Measurements from ENCODE around the gene TUT4.

The TUT4 gene

DNA sequence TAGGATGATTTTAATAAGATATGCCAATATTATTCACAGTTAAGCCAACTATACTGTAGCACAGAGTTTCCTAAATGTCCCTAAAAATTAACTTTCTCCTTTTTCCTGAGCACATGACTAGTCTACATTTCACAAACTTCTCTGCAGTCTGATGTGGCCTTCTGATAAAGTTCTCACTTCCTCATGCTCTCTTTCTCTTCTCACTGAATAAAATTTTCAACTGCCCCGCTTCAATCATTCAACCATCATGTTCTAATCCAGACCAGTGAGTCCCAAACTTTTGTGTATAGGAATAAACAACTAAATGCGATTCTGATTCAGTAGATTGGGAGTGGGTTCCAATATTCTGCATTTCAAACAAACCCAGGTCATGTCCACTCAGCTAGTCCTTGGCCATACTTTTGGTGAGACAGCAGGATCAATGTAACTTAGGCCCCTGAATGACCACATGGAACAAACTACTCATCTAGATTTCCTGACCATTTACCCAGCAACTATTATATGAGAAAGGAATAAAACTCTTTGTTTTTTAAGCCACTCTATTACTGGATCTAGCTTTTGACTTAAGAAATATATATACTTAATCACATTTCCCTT lies 20.1 kb downstream of the TUT4 start:
- no peak for DNase-seq

DNA sequence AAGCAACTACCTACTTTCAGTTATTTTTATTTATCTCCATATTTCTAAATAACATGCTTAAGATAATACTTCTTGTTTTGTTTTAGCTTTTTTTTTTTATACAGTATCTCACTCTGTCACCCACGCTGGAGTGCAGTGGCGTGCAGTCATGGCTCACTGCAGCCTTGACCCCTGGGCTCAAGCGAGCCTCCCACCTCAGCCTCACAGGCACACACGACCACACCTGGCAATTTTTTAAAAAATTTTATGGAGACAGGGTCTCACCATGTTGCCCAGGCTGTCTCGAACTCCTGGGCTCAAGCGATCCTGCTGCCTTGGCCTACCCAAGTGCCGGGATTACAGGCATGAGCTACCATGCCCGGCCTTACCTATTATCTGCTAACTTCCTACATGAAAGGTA lies 20.6 kb downstream of the TUT4 start:
- no peak for DNase-seq

DNA sequence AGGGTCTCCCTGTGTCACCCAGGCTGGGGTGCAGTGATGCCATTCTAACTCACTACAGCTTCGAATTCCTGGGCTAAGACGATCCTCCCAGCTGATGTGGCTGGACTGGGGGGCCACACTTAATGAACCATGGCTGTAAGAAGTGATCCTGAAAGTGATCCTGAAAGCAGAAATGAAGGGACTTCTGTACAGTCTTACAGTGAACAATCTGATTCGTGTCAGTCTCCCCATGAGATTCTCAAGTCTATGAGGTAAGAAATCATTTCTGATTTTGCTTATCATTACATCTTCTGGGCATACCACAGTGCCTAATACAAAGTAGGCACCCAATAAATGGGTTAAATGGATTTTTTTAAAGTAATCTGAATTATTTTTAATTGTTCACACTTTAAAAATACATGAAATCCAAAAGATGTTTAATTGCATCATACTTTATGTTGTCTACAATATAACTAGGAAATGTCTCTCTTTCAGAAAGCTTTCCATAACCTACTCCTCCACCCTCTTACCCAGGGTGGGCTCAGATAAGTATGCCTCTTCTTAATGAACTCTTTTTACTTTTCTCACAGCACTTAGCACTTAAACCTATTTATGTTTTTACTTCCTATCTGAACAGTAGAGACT lies 21.5 kb downstream of the TUT4 start:
- DNase-seq, result no peak

DNA sequence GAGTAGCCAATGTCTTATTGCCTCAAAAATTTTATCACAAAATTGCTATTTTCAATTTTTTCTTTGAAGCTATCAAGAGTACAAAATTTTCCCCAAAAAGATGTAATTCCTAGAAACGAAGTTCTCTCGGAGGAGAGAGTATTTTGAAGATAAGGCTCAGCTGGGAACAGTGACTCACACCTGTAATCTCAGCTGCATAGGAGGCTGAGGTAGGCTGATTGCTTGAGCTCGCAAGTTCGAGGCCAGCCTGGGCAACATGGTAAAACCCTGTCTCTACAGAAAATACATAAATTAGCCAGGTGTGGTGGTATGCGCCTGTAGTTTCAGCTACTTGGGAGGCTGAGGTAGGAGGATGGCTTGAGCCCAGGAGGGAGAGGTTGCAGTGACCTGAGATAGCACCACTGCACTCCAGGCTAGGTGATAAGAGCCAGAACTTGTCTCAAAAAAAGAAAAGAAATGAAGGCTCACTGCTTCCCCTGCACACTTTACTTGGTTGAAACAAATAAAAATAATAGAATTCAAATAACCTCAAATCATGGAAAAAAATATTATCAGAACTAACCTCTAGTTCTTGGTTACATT lies 22.2 kb downstream of the TUT4 start:
- DNase-seq, result no peak

DNA sequence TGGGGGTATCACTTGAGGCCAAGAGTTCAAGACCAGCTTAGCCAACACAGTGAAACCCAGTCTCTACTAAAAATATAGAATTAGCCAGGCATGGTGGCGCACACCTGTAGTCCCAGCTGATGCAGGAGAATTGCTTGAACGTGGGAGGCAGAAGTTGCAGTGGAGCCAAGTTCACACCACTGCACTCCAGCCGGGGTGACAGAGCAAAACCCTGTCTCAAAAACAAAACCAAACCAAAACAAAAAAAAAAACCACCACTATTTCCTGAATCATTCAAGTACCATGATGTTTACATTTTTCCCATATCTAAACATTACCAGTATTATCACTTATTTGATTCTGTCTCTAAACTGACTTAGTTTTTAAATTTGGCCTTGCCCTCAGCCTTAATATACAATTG lies 29.5 kb downstream of the TUT4 start:
- DNase-seq, result no peak

DNA sequence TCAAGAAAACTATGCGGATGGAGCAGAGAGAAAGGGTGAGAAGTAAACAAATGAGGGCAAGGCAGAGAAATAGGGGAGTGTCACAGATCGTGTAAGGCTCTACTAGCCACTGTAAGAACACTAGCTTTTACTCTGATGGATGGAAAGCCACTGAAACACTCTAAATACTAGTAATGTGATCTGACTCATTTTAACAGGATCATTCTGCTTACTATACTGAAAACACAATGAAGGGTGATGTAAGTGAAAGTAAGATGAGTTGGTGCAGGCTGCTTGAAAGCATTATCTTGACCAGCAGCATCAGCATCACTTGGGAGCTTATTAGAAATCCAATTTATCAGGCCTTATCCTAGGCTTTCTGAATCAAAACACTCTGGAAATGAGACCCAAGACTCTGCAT lies 32.7 kb downstream of the TUT4 start:
- DNase-seq, result no peak

DNA sequence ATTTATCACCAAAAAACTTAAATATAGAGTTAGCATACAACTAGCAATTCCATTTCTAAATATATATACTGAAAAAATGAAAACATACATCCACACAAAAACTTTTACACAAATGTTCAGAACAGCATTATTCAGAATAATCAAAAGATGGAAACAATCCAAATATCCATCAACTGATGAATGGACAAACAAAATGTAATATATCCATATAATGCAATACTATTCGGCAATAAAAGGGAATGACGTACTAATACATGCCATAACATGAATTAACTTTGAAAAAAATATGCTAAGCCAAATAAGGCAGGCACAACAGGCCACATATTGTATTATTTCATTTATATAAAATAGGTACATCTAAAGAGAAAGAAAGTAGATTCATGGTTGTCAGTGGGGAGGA lies 33.9 kb downstream of the TUT4 start:
- DNase-seq, result no peak

DNA sequence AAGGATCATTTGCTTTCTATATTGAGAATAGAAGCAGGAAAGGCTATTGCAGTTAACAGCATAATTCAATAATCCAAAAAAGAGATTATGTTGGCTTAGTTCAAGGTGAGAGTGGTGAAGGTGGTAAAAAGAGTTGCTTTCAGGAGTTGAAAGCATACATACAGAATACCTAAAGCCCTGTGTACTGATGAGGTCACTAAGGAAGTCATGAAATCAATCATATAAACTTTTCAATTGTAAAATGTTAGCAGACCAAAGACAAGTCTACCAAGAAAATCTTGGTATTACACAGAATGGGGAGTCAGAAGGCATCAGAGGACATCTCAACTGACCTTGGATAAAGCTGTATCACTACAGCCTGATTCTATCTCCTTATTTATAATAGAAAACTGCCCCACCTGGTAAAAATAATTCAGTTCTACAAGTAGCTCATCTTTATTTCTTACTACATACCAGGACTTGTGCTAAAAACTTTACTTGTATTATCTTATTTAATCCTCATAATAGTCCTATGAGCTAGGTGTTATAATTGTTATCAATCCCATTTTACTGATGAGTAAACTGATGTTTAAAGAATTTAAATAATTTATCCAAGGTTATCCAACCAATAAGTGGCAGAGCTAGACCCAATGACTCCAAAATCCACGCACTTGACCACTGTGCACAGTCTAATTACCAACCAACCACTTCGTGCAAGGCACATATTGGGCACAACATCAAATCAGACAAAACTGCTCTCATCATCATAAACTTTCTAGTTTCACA lies 40.9 kb downstream of the TUT4 start:
- DNase-seq, result no peak

DNA sequence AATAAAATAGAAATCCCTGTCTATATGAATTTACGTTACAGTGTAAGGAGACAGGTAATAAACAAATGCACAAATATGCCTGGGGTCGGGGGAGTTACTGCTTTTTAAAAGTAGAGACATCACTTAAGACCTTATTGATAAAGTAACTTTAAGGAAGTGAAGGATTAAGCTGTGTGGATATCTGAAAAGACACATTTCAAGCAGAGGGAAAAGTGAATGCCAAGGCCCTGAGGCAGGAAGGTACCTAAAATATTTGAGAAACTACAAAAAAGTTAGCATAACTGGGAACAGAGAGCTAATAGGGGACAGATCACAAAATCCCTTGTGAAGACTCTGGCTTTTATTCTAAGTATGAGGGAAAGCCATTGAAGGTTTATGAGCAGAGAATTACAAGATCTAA lies 41.5 kb downstream of the TUT4 start:
- DNase-seq, result no peak

DNA sequence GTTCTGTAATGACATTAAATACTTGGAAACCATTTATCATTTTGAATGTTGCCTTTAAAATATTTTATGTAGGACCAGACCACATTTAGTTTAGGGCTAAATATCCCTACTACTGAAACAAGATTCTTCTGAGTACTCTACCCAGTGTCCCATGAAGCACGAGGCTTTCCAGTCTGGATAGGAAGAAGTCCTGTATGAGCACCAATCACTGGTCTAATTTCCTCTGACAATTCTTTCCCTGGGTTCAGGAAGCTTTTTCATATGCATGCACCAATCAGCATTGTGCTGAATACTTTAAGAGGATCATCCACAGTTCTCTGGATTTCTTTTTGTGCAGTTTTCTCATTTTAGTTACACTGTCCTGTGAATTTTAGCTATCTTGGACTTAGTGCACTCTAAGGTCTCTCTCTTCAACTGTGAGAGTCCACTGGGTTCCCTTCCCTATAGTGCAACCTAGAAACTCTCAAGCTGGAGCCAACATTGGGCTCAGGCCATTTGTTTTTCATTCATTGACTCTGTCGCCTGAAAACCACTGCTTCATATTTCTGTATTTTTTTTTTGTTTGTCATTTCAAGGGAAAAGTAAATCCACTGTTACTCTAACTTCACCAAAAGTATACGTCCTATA lies 45.9 kb downstream of the TUT4 start:
- DNase-seq, result no peak

DNA sequence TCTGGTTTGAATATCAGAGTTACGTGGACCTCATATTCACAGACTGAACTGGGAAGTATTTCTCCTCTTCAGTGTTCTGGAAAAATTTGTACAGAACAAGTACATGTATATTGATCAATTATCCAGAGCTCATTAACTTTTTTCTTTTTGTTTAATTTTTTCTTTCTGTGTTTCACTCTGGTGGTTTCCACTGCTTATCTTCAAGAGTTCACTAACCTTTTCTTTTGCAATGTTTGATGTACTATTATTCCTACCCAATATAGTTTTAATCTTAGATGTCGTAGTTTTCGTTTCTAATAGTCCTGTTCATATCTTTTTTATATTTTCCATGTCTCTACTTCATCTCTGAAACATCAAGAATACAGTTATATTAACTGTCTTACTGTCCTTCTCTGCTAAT lies 46.5 kb downstream of the TUT4 start:
- no peak for DNase-seq

DNA sequence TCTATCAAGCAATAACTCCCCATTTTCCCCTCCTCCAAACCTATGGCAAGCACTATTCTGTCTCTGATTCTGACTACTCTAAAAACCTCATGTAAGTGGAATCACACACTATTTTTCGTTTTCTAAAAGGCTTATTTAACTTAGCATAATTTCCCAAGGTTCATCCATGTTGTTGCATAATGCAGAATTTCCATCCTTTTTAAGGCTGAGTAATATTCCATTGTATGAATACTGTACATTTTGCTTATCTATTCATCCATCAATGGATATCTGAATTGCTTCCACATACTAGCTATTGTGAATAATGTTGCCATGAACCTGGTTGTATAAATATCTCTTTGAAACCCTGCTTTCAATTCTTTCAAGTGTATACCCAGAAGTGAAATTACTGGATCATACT lies 48.2 kb downstream of the TUT4 start:
- no peak for DNase-seq

DNA sequence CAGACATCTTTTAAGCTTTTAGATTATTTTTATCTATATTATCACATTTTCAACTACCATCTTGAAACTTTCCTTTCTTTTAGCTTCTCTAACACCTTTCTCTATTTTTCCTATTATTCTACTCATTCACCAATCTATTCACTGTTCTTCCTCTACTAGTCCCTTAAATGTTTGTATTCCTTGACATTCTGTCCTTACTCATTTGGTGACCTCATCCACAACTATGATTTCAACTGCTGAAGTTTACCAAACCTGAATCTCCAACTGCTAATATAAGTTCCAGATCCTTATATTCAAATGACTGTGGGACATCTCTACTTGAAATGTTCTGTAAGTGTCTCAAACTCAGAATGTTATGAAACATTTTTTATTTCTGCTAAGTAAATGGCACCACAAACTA lies 49.2 kb downstream of the TUT4 start:
- no peak for DNase-seq

DNA sequence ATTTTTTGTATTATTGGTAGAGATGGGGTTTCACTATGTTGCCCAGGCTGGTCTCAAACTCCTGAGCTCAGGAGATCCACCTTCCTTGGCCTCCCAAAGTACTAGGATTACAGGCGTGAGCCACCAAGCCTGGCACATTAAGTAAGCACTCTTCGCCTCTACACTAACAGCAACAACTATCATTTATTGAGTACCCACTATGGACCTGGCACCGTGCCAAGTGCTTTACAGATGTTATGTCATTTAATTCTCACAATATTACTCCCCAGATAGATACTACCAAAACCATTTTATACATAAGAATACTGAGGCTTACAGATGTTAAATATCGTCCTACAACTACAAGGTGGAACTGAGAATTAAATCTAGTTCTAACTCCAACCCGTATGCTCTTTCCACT lies 50.1 kb downstream of the TUT4 start:
- peak; percentile 2 for DNase-seq

DNA sequence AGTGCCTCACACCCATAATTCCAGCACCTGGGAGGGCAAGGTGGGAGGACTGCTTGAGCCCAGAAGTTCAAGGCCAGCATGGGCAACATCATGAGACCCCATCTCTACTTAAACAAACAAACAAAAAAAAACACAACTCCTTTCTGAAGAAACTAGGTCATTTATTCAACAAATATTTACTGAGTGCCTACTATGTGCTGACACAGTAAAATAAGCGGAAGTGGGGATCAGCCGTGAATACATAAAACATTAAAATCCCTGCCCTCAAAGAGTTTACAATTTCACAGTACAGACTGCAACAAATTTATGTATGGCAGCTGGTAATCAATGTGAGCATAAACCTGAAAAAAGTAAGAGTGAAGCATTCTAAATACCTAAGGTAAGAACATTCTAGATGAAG lies 65.3 kb downstream of the TUT4 start:
- no peak for DNase-seq

DNA sequence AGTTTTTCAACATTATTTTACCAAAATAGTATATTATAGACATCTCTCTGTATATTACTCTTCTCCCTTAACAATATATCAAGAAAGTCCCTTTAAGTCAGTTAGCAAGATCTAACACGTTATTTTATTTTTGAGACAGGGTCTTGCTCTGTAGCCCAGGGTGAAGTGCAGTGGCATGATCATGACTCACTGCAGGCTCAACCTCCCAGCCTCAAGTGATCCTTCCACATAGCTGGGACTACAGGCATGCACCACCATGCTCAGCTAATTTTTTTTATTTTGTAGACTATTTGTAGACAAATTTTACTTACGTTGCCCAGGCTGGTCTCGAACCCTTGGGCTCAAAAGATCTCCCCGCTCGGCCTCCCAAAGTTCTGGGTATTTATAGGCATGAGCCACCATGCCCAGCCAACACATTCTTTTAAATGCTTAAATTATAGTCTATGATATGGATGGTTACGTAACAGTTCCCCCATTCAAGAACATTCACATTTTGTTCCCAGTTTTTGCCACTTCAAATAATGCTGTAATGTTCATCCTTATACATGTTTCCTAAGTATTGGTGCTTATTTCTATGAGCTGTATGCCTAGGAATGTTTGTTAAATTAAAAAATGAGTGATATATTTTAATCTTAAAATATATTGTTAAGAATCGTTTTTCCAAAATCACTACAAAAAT lies 70.4 kb downstream of the TUT4 start:
- DNase-seq, result no peak

DNA sequence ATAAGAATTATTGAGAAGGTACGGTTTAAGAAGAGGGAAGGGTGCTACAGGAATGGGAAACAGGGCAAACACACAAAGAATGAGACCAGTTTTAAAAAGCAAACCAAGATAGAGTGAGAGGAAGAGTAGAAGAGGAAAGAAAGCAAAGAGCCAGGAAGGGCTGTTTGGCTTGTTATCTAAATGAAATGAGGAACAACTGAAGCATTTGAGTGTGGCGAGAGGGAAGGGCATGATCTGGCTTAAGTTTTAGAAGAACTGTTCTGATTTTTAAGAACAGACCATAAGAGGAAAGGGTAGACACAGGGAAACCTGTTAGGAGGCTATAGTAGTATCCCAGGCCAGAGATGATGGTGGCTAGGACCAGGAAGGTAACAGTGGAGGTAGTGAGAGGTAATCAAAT lies 73.8 kb downstream of the TUT4 start:
- DNase-seq, result no peak

DNA sequence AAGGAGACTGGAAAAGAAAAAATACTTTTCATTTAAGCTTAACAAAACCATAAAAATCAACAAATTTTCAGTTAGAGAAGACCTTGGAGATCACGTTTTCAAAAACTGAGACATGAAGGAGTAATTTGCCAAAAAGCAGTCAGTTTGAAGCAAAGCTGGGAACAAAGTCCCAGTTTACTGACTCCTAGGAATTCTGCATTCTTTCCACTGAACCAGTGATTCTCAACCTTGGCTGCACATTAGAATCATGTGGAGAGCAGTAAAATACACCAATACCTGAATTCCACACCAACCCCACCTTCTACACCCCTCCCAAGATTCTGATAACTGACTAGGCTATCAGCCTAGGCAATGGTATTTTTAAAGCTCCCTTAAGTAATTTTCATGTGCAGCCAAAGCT lies 75.0 kb downstream of the TUT4 start:
- no peak for DNase-seq

DNA sequence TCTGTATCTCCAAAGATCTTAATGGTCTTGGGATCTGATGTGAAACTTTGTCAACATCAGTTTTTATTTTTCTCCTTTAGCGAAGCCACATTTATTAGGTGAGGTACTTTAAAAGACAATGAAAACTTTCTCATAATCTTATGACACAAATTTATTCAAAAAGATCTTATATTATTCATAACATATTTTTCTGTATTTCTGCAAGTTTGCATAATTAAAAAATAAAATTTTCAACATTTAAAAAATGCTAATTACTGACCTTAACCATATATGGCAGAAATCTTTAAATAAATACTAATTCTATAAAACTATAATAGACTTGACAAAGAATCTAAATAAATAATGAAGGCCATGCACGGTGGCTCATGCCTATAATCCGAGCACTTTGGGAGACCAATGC lies 75.9 kb downstream of the TUT4 start:
- no peak for DNase-seq

DNA sequence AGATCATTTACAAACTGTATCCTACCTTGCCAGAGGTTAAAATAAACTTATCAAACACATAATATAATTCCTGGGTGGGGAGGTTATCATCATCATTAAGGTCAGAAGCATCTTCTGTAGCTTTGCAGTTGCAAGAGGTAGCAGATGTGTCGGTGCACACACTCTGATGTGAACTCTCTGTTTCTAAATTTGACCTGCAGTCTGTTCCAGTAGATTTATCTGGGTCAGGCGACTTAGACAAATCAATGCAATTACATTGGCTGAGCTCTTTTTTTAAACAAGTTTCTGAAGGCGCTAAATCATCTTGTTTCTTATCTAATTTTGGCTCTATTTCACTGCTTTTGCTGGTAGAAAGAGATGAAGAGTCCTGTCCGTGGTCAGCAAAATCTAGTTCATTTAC lies 78.1 kb downstream of the TUT4 start:
- DNase-seq, result no peak

DNA sequence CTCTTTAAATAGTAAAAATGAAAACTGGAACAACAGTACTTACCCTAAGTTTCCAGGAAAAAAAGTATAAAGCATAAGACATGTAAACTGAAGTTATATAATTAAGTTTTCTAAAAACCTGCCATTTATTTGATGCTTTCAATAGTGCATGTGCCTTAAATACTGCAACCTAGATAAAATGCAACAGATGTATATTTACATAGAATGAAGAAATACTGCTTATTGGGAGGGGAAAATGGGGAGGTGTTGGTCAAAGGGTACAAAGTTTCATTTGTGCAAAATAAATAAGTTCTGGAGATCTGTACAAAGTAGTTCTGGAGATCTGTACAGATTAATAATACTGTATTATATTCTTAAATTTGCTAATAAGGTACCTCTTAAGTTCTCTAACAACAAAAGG lies 79.9 kb downstream of the TUT4 start:
- no peak for DNase-seq

DNA sequence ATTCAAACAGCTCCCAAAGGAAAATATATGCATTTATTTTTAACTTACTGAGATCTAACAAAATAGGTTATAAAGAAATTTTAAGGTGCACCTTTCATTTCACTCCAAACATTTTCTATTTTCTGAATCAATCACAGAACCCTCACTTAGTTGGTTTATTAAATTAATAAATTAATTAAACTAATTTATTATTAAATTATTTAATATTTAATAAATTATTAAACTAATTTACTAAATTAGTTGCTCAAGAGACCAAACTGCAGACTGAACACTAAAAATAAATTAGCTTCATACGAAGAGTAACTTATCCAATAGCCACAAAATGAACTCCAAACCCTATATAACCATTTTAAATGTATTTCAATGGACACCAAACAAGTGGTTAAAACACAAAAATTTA lies 80.5 kb downstream of the TUT4 start:
- DNase-seq, result no peak

DNA sequence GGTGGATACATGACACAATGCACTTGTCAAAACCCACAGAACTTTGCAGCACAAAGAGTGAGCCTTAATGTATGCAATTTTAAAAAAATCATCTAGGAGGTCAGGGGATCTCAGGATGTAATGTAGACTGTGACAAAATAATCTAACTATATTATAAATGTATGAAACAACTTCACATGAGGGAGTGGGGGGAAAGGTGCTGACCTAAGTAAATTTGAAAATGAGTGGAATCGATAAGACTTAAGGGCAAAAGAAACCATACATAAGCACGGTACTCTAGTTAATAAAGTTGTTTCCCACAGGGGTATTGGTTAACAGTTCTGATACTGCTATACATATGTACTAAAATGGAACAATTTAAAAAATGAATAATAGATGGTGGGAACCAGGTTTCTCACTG lies 83.8 kb downstream of the TUT4 start:
- no peak for DNase-seq

Data from stimulated activated CD4-positive, alpha-beta T cell treated with anti-CD3 and anti-CD28 coated beads, Interleukin-12 subunit alpha, Interleukin-12 subunit beta, amount 100 ng/mL, for 4 hours (primary cell).